ENCODE measurements around the gene HECTD4. TPM values are rescaled to one million over a fixed set of nuclear protein-coding genes. Genes with fewer than 3 reads are reported as not detected.

HECTD4 gene
- total RNA-seq, 1 experiment from 2014 or later = 31.2 TPM

GRCh38 chr12:112362310-112362709 is 19.9 kb downstream of the HECTD4 start (continued):
- TF ChIP-seq FOSL1 (IDR thresholded peaks at IDR 0.05; ENCODE audit: low read depth) = no peak
- no peak for TF ChIP-seq EZH2 (IDR thresholded peaks at IDR 0.05)
- no peak for TF ChIP-seq RAD21 (IDR thresholded peaks at IDR 0.05; ENCODE audit: low read depth)
- TF ChIP-seq POLR2AphosphoS5 (IDR thresholded peaks at IDR 0.05; ENCODE audit: low read depth, low read length) = no peak
- TF ChIP-seq CEBPB (IDR thresholded peaks at IDR 0.05; ENCODE audit: low read depth) = no peak
- no peak for TF ChIP-seq EZH2phosphoT487 (IDR thresholded peaks at IDR 0.05; ENCODE audit: borderline replicate concordance)
- TF ChIP-seq SIN3A (IDR thresholded peaks at IDR 0.05; ENCODE audit: low read depth) = no peak
- no peak for TF ChIP-seq CBX3 (IDR thresholded peaks at IDR 0.05; ENCODE audit: low read depth)

- no peak overlapping the region for H3K27ac ChIP-seq (ENCODE audit: low read depth, low read length)
- no peaks in the 10 kb centered on the region for H4K20me1 ChIP-seq (ENCODE audit: insufficient read depth)
- H2AFZ ChIP-seq (ENCODE audit: low read depth, low read length, poor library complexity, severe bottlenecking) = no peak overlapping the region
- intact Hi-C loops (cut with micrococcal nuclease) = no loop called here
- H3K27me3 ChIP-seq (ENCODE audit: insufficient read depth, low read length) = no peaks in the 10 kb centered on the region
- ChIA-PET RAD21 (ENCODE audit: low non-redundant PET in 1 of 2, low total read pairs in 2 of 2, uncharacterized antibody in 2 of 2, unreplicated experiment in 2 of 2) (no interaction called here), POLR2A (no interaction called here), CTCF (no interaction called here)
- no TSS peak for BruUV-seq (replicated peaks)
- H3K79me2 ChIP-seq (ENCODE audit: insufficient read depth, low read length) = peaks cover 11% of the 10 kb centered on the region; the same call in 1 of the 2 replicates
- H3K36me3 ChIP-seq (ENCODE audit: control insufficient read depth in 1 of 2, insufficient read depth in 2 of 2, low read length in 2 of 2) = no peaks in the 10 kb centered on the region
- no peaks in the 10 kb centered on the region for H3K9me2 ChIP-seq (ENCODE audit: insufficient read depth)
- no peaks in the 10 kb centered on the region; a peak in 1 of 4 replicates for H3K4me1 ChIP-seq (ENCODE audit: control insufficient read depth in 1 of 2, insufficient read depth in 2 of 2, low read length in 2 of 2)
- H3K4me2 ChIP-seq (ENCODE audit: low read length) = no peak overlapping the region
- no peak for ATAC-seq
- no peak overlapping the region for H3K9ac ChIP-seq (ENCODE audit: low read length)
- H3K4me3 ChIP-seq (replicated peaks in 1 of 2; ENCODE audit: low read depth in 1 of 2, low read length in 2 of 2) = no peak overlapping the region
- H3K9me3 ChIP-seq (ENCODE audit: control insufficient read depth in 1 of 2, insufficient read depth in 1 of 2, low read depth in 1 of 2, low read length in 2 of 2) = no peaks in the 10 kb centered on the region
- DNase-seq (ENCODE audit: low read depth, low spot score) = no peak
- no peak for TF ChIP-seq ATF3 (IDR thresholded peaks at IDR 0.05)
- TF ChIP-seq JUND (IDR thresholded peaks at IDR 0.05) = no peak
- no peak for TF ChIP-seq ELF1 (IDR thresholded peaks at IDR 0.05; ENCODE audit: borderline replicate concordance, low read depth)
- TF ChIP-seq EGR1 (IDR thresholded peaks at IDR 0.05; ENCODE audit: low read depth) = no peak
- no peak for TF ChIP-seq ZFX (IDR thresholded peaks at IDR 0.05)
- no peak for TF ChIP-seq EZH2phosphoT487 (IDR thresholded peaks at IDR 0.05; ENCODE audit: borderline replicate concordance)
- no peak for TF ChIP-seq MAX (IDR thresholded peaks at IDR 0.05)
- TF ChIP-seq REST (IDR thresholded peaks at IDR 0.05; ENCODE audit: low read depth) = no peak
- no peak for TF ChIP-seq SRF (IDR thresholded peaks at IDR 0.05; ENCODE audit: low read depth)
- TF ChIP-seq SP1 (IDR thresholded peaks at IDR 0.05; ENCODE audit: low read depth) = no peak
- TF ChIP-seq ZBTB33 (IDR thresholded peaks at IDR 0.05; ENCODE audit: extremely low read depth, insufficient replicate concordance, low read length) = no peak
- TF ChIP-seq ZNF274 (IDR thresholded peaks at IDR 0.05; ENCODE audit: low read depth, low read length) = no peak
- no peak for TF ChIP-seq EZH2 (IDR thresholded peaks at IDR 0.05)
- TF ChIP-seq RAD21 (IDR thresholded peaks at IDR 0.05; ENCODE audit: low read depth) = no peak
- TF ChIP-seq CTCF (IDR thresholded peaks at IDR 0.05 in 2 of 3, conservative IDR thresholded peaks at IDR 0.05 in 1 of 3; ENCODE audit: borderline replicate concordance in 1 of 3, insufficient read depth in 1 of 3, low read depth in 2 of 3, low read length in 2 of 3) = no peak
- no peak for TF ChIP-seq POLR2AphosphoS5 (IDR thresholded peaks at IDR 0.05; ENCODE audit: low read depth, low read length)
- no peak for TF ChIP-seq POLR2A (IDR thresholded peaks at IDR 0.05; ENCODE audit: borderline replicate concordance, extremely low read depth, insufficient read depth, insufficient read length)
Measured at GRCh38 chr12:112361271-112361670, 21.0 kb downstream of the HECTD4 start.
